AG10803 (cell line): Measurements from ENCODE around the gene ZNF410.

Experiments used
- DNase-seq: peaks from one replicate; pipeline ENCODE4 v3.0.0; 2010; ENCODE audit warnings: low read depth
- H3K4me3 ChIP-seq: 2 replicates; pipeline ENCODE4 v1.5.1; 2011; ENCODE audit warnings: mild to moderate bottlenecking, low read length, control low read depth
- TF ChIP-seq, protein P1 (sequence below): conservative IDR thresholded peaks from 2 replicates; pipeline ENCODE4 v1.5.1; 2011; ENCODE audit warnings: mild to moderate bottlenecking, low read length, control low read depth, inconsistent platforms

The ZNF410 gene

DNA sequence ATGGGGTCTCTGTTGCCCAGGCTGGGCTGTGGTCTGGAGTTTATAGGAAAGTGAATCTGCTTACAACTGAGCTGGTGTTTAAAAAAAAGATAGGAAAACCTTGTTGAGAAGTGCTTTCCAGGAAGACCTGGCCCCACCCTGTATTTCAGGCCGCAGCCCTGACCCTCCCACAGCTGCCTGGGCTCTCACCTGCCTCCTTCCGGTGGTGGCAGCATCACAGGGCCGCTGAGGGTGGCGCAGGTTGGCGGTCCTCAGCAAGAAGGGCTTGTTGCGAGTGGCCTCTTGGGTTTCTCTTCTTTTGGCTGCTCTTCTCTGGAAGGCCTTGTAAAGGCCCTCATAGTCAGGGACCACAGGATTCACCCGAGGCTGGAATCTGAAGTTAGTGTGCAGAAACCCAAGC, 55.5 kb downstream of the ZNF410 start:
- TF ChIP-seq, protein P1, sequence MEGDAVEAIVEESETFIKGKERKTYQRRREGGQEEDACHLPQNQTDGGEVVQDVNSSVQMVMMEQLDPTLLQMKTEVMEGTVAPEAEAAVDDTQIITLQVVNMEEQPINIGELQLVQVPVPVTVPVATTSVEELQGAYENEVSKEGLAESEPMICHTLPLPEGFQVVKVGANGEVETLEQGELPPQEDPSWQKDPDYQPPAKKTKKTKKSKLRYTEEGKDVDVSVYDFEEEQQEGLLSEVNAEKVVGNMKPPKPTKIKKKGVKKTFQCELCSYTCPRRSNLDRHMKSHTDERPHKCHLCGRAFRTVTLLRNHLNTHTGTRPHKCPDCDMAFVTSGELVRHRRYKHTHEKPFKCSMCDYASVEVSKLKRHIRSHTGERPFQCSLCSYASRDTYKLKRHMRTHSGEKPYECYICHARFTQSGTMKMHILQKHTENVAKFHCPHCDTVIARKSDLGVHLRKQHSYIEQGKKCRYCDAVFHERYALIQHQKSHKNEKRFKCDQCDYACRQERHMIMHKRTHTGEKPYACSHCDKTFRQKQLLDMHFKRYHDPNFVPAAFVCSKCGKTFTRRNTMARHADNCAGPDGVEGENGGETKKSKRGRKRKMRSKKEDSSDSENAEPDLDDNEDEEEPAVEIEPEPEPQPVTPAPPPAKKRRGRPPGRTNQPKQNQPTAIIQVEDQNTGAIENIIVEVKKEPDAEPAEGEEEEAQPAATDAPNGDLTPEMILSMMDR = no peak
- no peak overlapping the region for H3K4me3 ChIP-seq
- no peak for DNase-seq

DNA sequence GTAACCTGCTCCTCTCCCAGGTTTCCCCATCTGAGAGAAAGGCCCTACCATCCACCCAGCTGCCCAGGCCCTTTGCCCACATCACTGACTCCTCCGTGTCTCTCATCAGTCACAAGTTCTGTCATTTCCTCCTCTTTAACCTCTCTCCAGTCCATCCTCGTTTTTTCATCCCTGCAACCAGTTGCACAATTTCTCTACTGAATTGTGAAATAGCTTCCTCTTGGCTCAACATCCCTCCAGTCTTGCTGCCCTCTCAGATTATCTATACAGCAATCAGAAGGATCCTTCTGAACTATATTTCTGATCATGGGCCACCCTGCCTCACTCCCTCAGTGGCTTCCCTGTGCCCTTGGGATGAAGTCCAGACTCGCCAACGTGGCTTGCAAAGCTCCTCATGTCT, 56.4 kb downstream of the ZNF410 start:
- H3K4me3 ChIP-seq = no peak overlapping the region
- TF ChIP-seq, protein P1 = no peak
- peak; percentile 75 for DNase-seq

DNA sequence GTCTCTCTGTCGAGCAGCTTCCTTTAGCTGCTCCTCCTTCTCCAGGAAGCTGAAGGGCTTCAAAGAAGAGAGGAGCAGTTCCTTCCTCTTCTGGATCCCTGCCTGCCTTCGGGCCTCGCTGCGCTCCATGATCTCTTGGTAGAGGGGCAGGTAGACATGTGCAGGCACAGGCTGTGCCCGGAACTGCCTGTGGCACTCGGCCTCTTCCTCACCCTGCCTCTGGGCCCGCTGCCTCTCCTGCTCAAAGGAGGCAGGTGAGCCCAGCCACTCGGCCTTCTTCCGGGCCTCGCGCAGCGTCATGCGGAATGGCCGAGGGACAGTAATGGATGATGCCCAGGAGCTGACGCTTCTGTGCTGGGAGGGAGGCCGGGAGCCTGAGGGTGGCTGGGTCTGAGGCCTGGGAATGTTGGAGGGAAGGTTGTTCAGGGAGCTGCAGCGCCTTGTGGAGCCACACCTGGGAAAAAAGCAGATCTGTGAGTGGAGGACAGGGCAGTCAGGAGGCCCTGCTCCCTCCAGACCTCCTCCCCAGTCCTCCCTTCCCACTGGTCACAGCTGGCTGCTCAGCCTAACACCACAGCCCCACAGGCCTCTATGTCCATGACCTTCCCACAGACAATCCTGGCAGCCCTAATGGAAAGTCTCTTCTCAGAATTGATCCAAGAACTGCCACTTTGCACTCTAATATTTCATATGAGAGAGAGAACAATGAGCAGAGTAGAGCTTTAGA, 57.9 kb downstream of the ZNF410 start:
- no peak for DNase-seq
- TF ChIP-seq, protein P1 = no peak
- no peak overlapping the region for H3K4me3 ChIP-seq

DNA sequence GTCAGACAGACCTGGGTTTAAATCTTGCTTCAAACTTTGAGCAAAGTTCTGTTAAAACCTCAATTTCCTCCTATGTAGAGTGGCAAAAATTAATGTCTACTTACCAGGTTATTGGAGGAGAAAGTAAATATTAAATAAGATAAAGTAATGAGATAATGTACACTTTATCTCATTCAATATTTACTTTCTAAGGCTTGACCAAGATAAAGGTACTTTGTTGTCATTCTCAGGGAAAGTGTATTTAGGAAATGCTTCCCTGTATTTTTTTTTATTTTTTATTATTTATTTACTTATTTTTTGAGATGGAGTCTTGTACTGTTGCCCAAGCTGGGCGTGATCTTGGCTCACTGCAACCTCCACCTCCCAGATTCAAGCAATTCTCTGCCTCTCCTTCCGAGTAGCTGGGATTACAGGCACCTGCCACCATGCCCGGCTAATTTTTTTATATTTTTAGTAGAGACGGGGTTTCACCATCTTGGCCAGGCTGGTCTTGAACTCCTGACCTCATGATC, 58.6 kb downstream of the ZNF410 start:
- DNase-seq = no peak
- TF ChIP-seq, protein P1 = no peak
- H3K4me3 ChIP-seq = no peak overlapping the region

DNA sequence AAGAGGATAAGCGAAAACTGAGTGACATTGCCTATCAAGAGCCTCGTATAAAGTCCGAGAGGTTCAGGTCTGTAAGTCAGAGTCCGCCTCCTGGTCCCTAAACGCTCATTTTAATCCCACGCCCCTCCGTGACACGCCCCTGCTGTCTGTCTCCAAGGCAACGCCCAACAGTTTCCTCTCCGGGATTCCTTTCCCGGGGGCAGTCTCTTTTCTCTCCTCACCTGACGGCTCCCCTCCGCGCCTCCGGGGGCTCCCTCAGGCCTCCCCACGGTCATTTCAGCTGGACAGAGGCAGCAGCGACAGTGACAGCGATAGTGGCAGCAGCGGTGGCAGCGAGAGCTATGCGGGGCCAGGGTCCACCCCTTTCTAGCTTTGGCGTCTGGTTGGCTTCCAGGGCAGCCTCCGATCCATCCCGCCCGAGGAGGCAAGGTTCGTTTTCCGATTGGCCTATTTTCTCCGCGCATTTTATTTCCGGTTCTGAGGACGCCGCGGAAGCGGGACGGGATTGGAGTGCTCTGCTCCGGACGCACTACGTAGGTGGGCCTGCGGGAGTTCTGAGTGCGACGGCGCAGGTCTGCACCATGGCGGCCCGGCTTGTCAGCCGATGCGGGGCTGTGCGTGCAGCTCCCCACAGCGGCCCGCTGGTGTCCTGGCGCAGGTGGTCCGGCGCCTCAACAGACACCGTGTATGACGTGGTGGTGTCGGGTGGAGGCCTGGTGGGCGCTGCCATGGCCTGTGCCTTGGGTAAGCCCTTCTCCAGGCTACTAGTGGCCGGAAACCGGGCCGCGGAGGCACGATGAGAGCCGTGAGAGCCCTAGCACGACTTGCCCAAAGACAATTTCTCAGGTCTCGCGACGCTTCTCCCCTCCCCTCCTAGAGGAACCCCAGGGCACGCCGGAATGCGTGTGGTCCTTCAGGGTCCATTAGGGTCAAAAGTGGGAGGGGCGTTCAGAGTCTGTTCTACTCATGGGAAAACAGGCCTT, 63.4 kb downstream of the ZNF410 start, which contains the start of the genes COQ6 and FAM161B:
COQ6 (plus strand) TSS at position 551 of the 983 bp plus-strand sequence; CDS start at position 582, 31 bp downstream.
FAM161B (minus strand) TSS at position 343 of the 983 bp plus-strand sequence; CDS start at position 275, 68 bp downstream.
- DNase-seq = peak; percentile 95
- H3K4me3 ChIP-seq = peak within 1 kb of the TSS; percentile 96
- TF ChIP-seq, protein P1 = peak; percentile 0; the same call in 1 of the 2 replicates

DNA sequence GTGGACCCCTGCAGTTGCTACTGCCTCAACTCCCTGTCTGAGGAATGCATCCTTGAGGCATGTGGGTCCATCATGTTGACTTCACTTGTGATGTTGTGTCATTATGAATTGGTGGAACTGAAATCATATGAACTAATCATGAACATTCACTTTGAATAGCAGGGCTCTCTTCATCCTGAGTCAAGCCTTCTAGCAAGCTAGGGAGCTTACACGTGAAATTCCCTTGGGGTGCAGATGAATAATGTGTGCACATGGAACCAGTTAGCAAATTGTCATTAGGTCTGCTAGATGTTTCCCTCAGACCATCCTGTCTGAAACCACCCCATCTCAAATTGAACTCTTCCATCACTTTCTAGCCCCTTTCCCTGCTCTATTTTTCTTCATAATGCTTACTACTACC, 67.1 kb downstream of the ZNF410 start:
- H3K4me3 ChIP-seq = no peak overlapping the region
- TF ChIP-seq, protein P1 = no peak
- peak; percentile 13 for DNase-seq
